Endodermal cell (in vitro differentiated cells): ENCODE data around the gene GRM7. TPM values are rescaled to one million over a fixed set of nuclear protein-coding genes. Genes with fewer than 3 reads are reported as not detected.
A peak's percentile ranks its signal among the peaks of the same experiment; 100 is the strongest.

ENCODE experiments used
- DNase-seq: peaks from one replicate; pipeline ENCODE4 v3.0.0-alpha.2; 2017
- H3K27ac ChIP-seq: 2 replicates; pipeline ENCODE4 v1.5.1; 2013; ENCODE audit warnings: mild to moderate bottlenecking, low read depth, low read length, moderate library complexity
- H3K27me3 ChIP-seq: 2 replicates; pipeline ENCODE4 v1.6.1; 2013; ENCODE audit warnings: mild to moderate bottlenecking, low read length, moderate library complexity; ENCODE audit not compliant: insufficient read depth, control insufficient read depth, poor library complexity, severe bottlenecking
- H3K36me3 ChIP-seq: 2 replicates; pipeline ENCODE4 v1.7.0; 2013; ENCODE audit warnings: mild to moderate bottlenecking, low read length, moderate library complexity; ENCODE audit not compliant: control insufficient read depth, insufficient read depth
- H3K4me1 ChIP-seq: one replicate; pipeline ENCODE4 v1.7.0; 2013; ENCODE audit warnings: low read length; ENCODE audit not compliant: control insufficient read depth, insufficient read depth
- H3K4me3 ChIP-seq: 2 replicates; pipeline ENCODE4 v1.5.1; 2013; ENCODE audit warnings: mild to moderate bottlenecking, low read length, moderate library complexity
- H3K9ac ChIP-seq: 2 replicates; pipeline ENCODE4 v1.6.1; 2013; ENCODE audit warnings: mild to moderate bottlenecking, low read length, moderate library complexity; ENCODE audit not compliant: poor library complexity, severe bottlenecking; ENCODE audit errors: extremely low read depth
- H3K9me3 ChIP-seq: 2 replicates; pipeline ENCODE4 v1.6.1; 2013; ENCODE audit warnings: mild to moderate bottlenecking, low read length, moderate library complexity; ENCODE audit not compliant: control insufficient read depth
- H3K27ac Mint-ChIP-seq: 2 replicates; pipeline ENCODE4 v1.8.0; 2020; ENCODE audit warnings: mixed read lengths
- H3K27me3 Mint-ChIP-seq: 2 replicates; pipeline ENCODE4 v1.8.0; 2021; ENCODE audit warnings: mild to moderate bottlenecking, mixed read lengths; ENCODE audit not compliant: insufficient read depth
- H3K36me3 Mint-ChIP-seq: 2 replicates; pipeline ENCODE4 v1.8.0; 2020; ENCODE audit warnings: low read depth, mixed read lengths
- H3K4me1 Mint-ChIP-seq: 2 replicates; pipeline ENCODE4 v1.8.0; 2020; ENCODE audit warnings: mixed read lengths
- H3K4me3 Mint-ChIP-seq: 2 replicates; pipeline ENCODE4 v1.8.0; 2020; ENCODE audit warnings: mild to moderate bottlenecking, moderate library complexity, mixed read lengths
- H3K9me3 Mint-ChIP-seq: 2 replicates; pipeline ENCODE4 v1.8.0; 2020; ENCODE audit warnings: mild to moderate bottlenecking, mixed read lengths
- WGBS, 2 experiments: methylation state at CpG; one replicate each; pipeline versions ENCODE4 v1.1.5 to v1.1.7; 2013; ENCODE audit warnings: missing lambda C conversion rate in 2 of 2, mixed read lengths in 1 of 2; ENCODE audit not compliant: insufficient coverage in 1 of 2, insufficient read length in 1 of 2; 5-methylcytosine and 5-hydroxymethylcytosine counted together
- total RNA-seq, 2 donors: library from RNA; stranded (reverse); fragmentation: NEBNext Ultra II Directional in 1 of 2; extraction: Animal tissue kit (Norgen Biotek cat#: 25700) in 1 of 2; gene quantifications; 2 replicates in 1 of 2; 3 replicates in 1 of 2; pipeline ENCODE4 v1.2.1, GENCODE V29; 2021
- TF ChIP-seq, protein P1 (sequence below): fragments of 200-600 bp; sonication (generic); conservative IDR thresholded peaks from 2 replicates; pipeline ENCODE4 v1.5.0; 2021; ENCODE audit warnings: antibody characterized with exemption, mild to moderate bottlenecking

Gene GRM7
- total RNA-seq, 2 donors from 2014 or later = 0.11 to 0.73 TPM

GRCh38 chr3:6862041-6862879 lies 1.3 kb downstream of the GRM7 start:
- Mint-ChIP-seq H3K4me1 (peaks cover 12% of the 10 kb centered on the region), H3K36me3 (no peaks in the 10 kb centered on the region), H3K9me3 (no peaks in the 10 kb centered on the region), H3K4me3 (peak overlapping the region; percentile 55), H3K27ac (no peak overlapping the region), H3K27me3 (peaks cover 92% of the 10 kb centered on the region)
- H3K4me3 ChIP-seq = peak overlapping the region; percentile 79
- H3K9me3 ChIP-seq = no peaks in the 10 kb centered on the region
- peak; percentile 67 for DNase-seq
- H3K4me1 ChIP-seq = no peaks in the 10 kb centered on the region
- TF ChIP-seq, protein P1, sequence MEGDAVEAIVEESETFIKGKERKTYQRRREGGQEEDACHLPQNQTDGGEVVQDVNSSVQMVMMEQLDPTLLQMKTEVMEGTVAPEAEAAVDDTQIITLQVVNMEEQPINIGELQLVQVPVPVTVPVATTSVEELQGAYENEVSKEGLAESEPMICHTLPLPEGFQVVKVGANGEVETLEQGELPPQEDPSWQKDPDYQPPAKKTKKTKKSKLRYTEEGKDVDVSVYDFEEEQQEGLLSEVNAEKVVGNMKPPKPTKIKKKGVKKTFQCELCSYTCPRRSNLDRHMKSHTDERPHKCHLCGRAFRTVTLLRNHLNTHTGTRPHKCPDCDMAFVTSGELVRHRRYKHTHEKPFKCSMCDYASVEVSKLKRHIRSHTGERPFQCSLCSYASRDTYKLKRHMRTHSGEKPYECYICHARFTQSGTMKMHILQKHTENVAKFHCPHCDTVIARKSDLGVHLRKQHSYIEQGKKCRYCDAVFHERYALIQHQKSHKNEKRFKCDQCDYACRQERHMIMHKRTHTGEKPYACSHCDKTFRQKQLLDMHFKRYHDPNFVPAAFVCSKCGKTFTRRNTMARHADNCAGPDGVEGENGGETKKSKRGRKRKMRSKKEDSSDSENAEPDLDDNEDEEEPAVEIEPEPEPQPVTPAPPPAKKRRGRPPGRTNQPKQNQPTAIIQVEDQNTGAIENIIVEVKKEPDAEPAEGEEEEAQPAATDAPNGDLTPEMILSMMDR = no peak
- H3K27ac ChIP-seq = no peak overlapping the region
- H3K36me3 ChIP-seq = no peaks in the 10 kb centered on the region
- peaks cover 96% of the 10 kb centered on the region for H3K27me3 ChIP-seq
- no peak overlapping the region for H3K9ac ChIP-seq
- WGBS, 2 experiments = 0 to 2% methylated on average over 8 to 45 of the region's 45 CpGs

GRCh38 chr3:6862880-6863195 lies 1.9 kb downstream of the GRM7 start:
- Mint-ChIP-seq H3K4me3 (peak overlapping the region; percentile 55), H3K27me3 (peaks cover 86% of the 10 kb centered on the region), H3K9me3 (no peaks in the 10 kb centered on the region), H3K4me1 (peaks cover 12% of the 10 kb centered on the region), H3K27ac (no peak overlapping the region), H3K36me3 (no peaks in the 10 kb centered on the region)
- Histone ChIP-seq H3K4me3 (no peak overlapping the region), H3K9me3 (no peaks in the 10 kb centered on the region), H3K9ac (no peak overlapping the region), H3K27me3 (peaks cover 90% of the 10 kb centered on the region), H3K27ac (no peak overlapping the region), H3K36me3 (no peaks in the 10 kb centered on the region), H3K4me1 (no peaks in the 10 kb centered on the region)
- TF ChIP-seq, protein P1 = no peak
- DNase-seq = no peak
- WGBS, 2 experiments = 4% methylated on average over 7 of the region's 7 CpGs; no CpG with 5 or more reads in 1 of the 2 experiments

- Histone ChIP-seq H3K27ac (no peak overlapping the region), H3K9me3 (no peaks in the 10 kb centered on the region), H3K9ac (no peak overlapping the region), H3K27me3 (peaks cover 46% of the 10 kb centered on the region), H3K36me3 (no peaks in the 10 kb centered on the region), H3K4me3 (no peak overlapping the region), H3K4me1 (no peaks in the 10 kb centered on the region)
- peaks cover 44% of the 10 kb centered on the region for H3K27me3 Mint-ChIP-seq
- no peaks in the 10 kb centered on the region for H3K9me3 Mint-ChIP-seq
- 86 to 97% methylated on average over 3 of the region's 3 CpGs for WGBS, 2 experiments
- DNase-seq = no peak
- no peaks in the 10 kb centered on the region for H3K36me3 Mint-ChIP-seq
- H3K4me1 Mint-ChIP-seq = peaks cover 7% of the 10 kb centered on the region
- H3K4me3 Mint-ChIP-seq = no peak overlapping the region
- no peak overlapping the region for H3K27ac Mint-ChIP-seq
- TF ChIP-seq, protein P1 = peak; percentile 51
Observed at GRCh38 chr3:6867269-6867668, 6.4 kb downstream of the GRM7 start.
